GM23338 (cell line): Measurements from ENCODE around the gene MOXD1.

Source experiments
- CREB1 ChIP-seq: fragments of 250-450 bp; sonication (Bioruptor Pico); IDR thresholded peaks from 2 replicates; pipeline ENCODE4 v1.5.0; 2020; ENCODE audit warnings: low read depth, mild to moderate bottlenecking, moderate library complexity
- CTCF ChIP-seq, 2 experiments: fragments of 200-600 bp in 1 of 2; sonication (generic) in 1 of 2; conservative IDR thresholded peaks; 2 replicates each; pipeline versions ENCODE4 v1.5.1 to v1.6.1; 2016 to 2017; ENCODE audit warnings: antibody characterized with exemption in 2 of 2, low read depth in 2 of 2, mild to moderate bottlenecking in 2 of 2, moderate library complexity in 1 of 2
- ETS1 ChIP-seq: IDR thresholded peaks from 2 replicates; pipeline ENCODE4 v1.6.1; 2016; ENCODE audit warnings: antibody characterized with exemption
- EZH2 ChIP-seq: fragments of 200-600 bp; sonication (generic); IDR thresholded peaks from one replicate; pipeline ENCODE4 v1.8.0; 2017; ENCODE audit warnings: antibody characterized with exemption, mild to moderate bottlenecking, low read depth; ENCODE audit not compliant: unreplicated experiment
- EZH2phosphoT487 ChIP-seq: fragments of 200-600 bp; sonication (generic); IDR thresholded peaks from one replicate; pipeline ENCODE4 v1.8.1; 2018; ENCODE audit warnings: antibody characterized with exemption; ENCODE audit not compliant: unreplicated experiment
- JUNB ChIP-seq: IDR thresholded peaks from one replicate; pipeline ENCODE4 v1.6.1; 2016; ENCODE audit warnings: antibody characterized with exemption; ENCODE audit not compliant: unreplicated experiment
- NANOG ChIP-seq: IDR thresholded peaks from 2 replicates; pipeline ENCODE4 v1.6.1; 2016; ENCODE audit warnings: antibody characterized with exemption, borderline replicate concordance
- POLR2AphosphoS5 ChIP-seq: IDR thresholded peaks from 2 replicates; pipeline ENCODE4 v1.6.1; 2016; ENCODE audit warnings: antibody characterized with exemption, low read depth
- REST ChIP-seq: IDR thresholded peaks from one replicate; pipeline ENCODE4 v1.6.1; 2018; ENCODE audit warnings: antibody characterized with exemption; ENCODE audit not compliant: unreplicated experiment
- STAT1 ChIP-seq: IDR thresholded peaks from one replicate; pipeline ENCODE4 v1.6.1; 2016; ENCODE audit warnings: antibody characterized with exemption; ENCODE audit not compliant: unreplicated experiment
- ZNF114 ChIP-seq: fragments of 250-450 bp; sonication (Bioruptor Pico); IDR thresholded peaks from 2 replicates; pipeline ENCODE4 v1.5.0; 2020; ENCODE audit warnings: mild to moderate bottlenecking, moderate library complexity

GRCh38 chr6:132261354-132261753 is 139.9 kb downstream of the MOXD1 start:
- no peak for TF ChIP-seq CTCF (conservative IDR thresholded peaks at IDR 0.05; ENCODE audit: low read depth in 2 of 2)
- no peak for TF ChIP-seq REST
- TF ChIP-seq EZH2, result no peak
- no peak for TF ChIP-seq EZH2phosphoT487
- TF ChIP-seq POLR2AphosphoS5, result no peak
- no peak for TF ChIP-seq ETS1
- TF ChIP-seq ZNF114, result no peak
- no peak for TF ChIP-seq JUNB
- TF ChIP-seq CREB1 (CRISPR knock-in tag), result no peak
- TF ChIP-seq NANOG, result no peak
- no peak for TF ChIP-seq STAT1
